Epithelial cell of proximal tubule (primary cell): ENCODE results near the gene RTRAF. TPM values are rescaled to one million over a fixed set of nuclear protein-coding genes. Genes with fewer than 3 reads are reported as not detected.

Experiments used
- DNase-seq: peaks from one replicate; pipeline ENCODE4 v3.0.0-alpha.2; 2011; ENCODE audit warnings: low read depth
- H3K4me3 ChIP-seq: 2 replicates; pipeline ENCODE4 v1.5.1; 2011; ENCODE audit warnings: low read depth, mild to moderate bottlenecking, low read length
- total RNA-seq: library from RNA; depleted of rRNA; stranded (reverse); fragments of >200 nt; gene quantifications from 2 replicates; pipeline ENCODE4 v1.2.3, GENCODE V29; 2015
- TF ChIP-seq, protein P1 (sequence below): conservative IDR thresholded peaks from 2 replicates; pipeline ENCODE4 v1.5.1; 2012; ENCODE audit warnings: low read depth, mild to moderate bottlenecking, low read length

RTRAF gene
- total RNA-seq, 1 donor from 2014 or later: 96.9 TPM

- H3K4me3 ChIP-seq: no peak overlapping the region
- no peak for DNase-seq
- TF ChIP-seq, protein P1, sequence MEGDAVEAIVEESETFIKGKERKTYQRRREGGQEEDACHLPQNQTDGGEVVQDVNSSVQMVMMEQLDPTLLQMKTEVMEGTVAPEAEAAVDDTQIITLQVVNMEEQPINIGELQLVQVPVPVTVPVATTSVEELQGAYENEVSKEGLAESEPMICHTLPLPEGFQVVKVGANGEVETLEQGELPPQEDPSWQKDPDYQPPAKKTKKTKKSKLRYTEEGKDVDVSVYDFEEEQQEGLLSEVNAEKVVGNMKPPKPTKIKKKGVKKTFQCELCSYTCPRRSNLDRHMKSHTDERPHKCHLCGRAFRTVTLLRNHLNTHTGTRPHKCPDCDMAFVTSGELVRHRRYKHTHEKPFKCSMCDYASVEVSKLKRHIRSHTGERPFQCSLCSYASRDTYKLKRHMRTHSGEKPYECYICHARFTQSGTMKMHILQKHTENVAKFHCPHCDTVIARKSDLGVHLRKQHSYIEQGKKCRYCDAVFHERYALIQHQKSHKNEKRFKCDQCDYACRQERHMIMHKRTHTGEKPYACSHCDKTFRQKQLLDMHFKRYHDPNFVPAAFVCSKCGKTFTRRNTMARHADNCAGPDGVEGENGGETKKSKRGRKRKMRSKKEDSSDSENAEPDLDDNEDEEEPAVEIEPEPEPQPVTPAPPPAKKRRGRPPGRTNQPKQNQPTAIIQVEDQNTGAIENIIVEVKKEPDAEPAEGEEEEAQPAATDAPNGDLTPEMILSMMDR: peak; percentile 64
These were observed 26.2 kb downstream of the RTRAF start for GRCh38 chr14:52015411-52016030.

- no peak overlapping the region for H3K4me3 ChIP-seq
- TF ChIP-seq, protein P1: no peak
- DNase-seq: no peak
These were observed 28.9 kb downstream of the RTRAF start for GRCh38 chr14:52018252-52018651.

DNA sequence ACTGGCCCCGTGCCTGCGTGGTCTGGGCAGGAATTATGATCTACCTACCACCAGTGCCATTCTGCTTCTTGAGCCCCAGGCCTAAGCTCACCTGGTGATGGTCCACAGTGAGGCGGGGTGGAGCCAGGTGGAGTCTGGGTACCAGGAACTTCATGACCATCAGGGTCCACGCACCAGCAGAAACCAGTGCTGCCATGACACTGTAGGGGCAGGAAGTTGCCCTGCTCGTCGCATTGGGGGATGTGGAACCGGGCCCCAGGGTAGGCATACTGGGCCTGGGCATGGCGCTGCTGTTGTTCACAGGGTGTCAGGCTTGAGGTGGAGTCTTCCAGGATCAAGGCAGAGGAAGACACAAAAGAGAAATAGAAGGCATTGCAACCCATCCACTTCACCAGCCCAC lies 29.6 kb downstream of the RTRAF start:
- TF ChIP-seq, protein P1: no peak
- no peak for DNase-seq
- no peak overlapping the region for H3K4me3 ChIP-seq

DNA sequence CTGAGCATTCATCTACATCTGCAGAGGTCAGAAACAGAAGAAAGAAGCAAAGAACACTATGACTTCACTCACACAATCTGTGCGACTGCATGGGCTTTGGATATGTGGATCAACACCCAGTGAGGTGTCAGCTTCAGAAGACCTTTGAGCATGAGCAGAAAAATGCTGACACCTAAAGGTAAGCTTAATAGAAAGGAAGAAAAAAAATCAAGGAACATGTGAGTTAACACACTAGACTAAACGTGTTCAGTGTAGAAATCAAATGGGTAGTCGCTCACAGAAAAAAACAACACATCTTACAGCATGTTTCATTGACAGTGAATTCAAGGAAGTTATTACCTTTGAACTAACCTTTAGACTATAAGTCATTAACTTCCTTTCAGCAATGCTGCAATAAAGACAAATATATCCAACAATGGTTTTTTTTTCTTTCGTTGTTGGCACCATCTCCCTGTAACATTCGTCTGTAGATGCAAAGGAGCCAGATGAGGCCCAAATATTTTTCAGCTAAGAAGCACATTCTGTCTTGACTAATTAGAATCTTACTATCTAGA lies 30.9 kb downstream of the RTRAF start:
- no peak for DNase-seq
- no peak overlapping the region for H3K4me3 ChIP-seq
- TF ChIP-seq, protein P1: no peak

GRCh38 chr14:52020866-52021717 lies 31.7 kb downstream of the RTRAF start:
- TF ChIP-seq, protein P1: no peak
- DNase-seq: no peak
- no peak overlapping the region for H3K4me3 ChIP-seq

- no peak for DNase-seq
- TF ChIP-seq, protein P1: no peak
- H3K4me3 ChIP-seq: no peak overlapping the region
These were observed 32.7 kb downstream of the RTRAF start for GRCh38 chr14:52021957-52022600.
